ENCODE measurements around the gene SCAP.

SCAP gene

GRCh38 chr3:47394140-47394870 lies 81.4 kb downstream of the SCAP start:
- H3K4me3 ChIP-seq (ENCODE audit: low read length), result no peak overlapping the region
- TF ChIP-seq CTCF (conservative IDR thresholded peaks at IDR 0.05; ENCODE audit: low read depth, low read length), result no peak
- DNase-seq (ENCODE audit: low read depth), result peak; percentile 34

- DNase-seq (ENCODE audit: low read depth), result no peak
- no peak overlapping the region for H3K4me3 ChIP-seq (ENCODE audit: low read length)
- TF ChIP-seq CTCF (conservative IDR thresholded peaks at IDR 0.05; ENCODE audit: low read depth, low read length), result no peak
Measured at GRCh38 chr3:47392933-47393332, 82.8 kb downstream of the SCAP start.

- no peak for DNase-seq (ENCODE audit: low read depth)
- TF ChIP-seq CTCF (conservative IDR thresholded peaks at IDR 0.05; ENCODE audit: low read depth, low read length), result no peak
- H3K4me3 ChIP-seq (ENCODE audit: low read length), result no peak overlapping the region
Measured at GRCh38 chr3:47385796-47386195, 89.9 kb downstream of the SCAP start.

- no peak for TF ChIP-seq CTCF (conservative IDR thresholded peaks at IDR 0.05; ENCODE audit: low read depth, low read length)
- H3K4me3 ChIP-seq (ENCODE audit: low read length), result no peak overlapping the region
- no peak for DNase-seq (ENCODE audit: low read depth)
Measured at GRCh38 chr3:47385007-47385406, 90.7 kb downstream of the SCAP start.

- no peak for TF ChIP-seq CTCF (conservative IDR thresholded peaks at IDR 0.05; ENCODE audit: low read depth, low read length)
- H3K4me3 ChIP-seq (ENCODE audit: low read length), result no peak overlapping the region
- DNase-seq (ENCODE audit: low read depth), result no peak
Measured at GRCh38 chr3:47384425-47384824, 91.3 kb downstream of the SCAP start.

GRCh38 chr3:47381317-47382157 lies 94.2 kb downstream of the SCAP start:
- no peak for TF ChIP-seq CTCF (conservative IDR thresholded peaks at IDR 0.05; ENCODE audit: low read depth, low read length)
- DNase-seq (ENCODE audit: low read depth), result peak; percentile 31
- peak overlapping the region; percentile 92 for H3K4me3 ChIP-seq (ENCODE audit: low read length)

All from retinal pigment epithelial cell (primary cell).